PC-9 (cell line): ENCODE measurements around the gene UCP2.

ENCODE experiments used
- EZH2 ChIP-seq: fragments of 200-600 bp; sonication (generic); IDR thresholded peaks from 2 replicates; pipeline ENCODE4 v1.8.0; 2017; ENCODE audit warnings: antibody characterized with exemption, low read depth
- TF ChIP-seq, protein P1 (sequence below): fragments of 200-600 bp; sonication (generic); conservative IDR thresholded peaks from 2 replicates; pipeline ENCODE4 v1.6.1; 2017; ENCODE audit warnings: mixed run types, antibody characterized with exemption, mild to moderate bottlenecking, moderate library complexity

DNA sequence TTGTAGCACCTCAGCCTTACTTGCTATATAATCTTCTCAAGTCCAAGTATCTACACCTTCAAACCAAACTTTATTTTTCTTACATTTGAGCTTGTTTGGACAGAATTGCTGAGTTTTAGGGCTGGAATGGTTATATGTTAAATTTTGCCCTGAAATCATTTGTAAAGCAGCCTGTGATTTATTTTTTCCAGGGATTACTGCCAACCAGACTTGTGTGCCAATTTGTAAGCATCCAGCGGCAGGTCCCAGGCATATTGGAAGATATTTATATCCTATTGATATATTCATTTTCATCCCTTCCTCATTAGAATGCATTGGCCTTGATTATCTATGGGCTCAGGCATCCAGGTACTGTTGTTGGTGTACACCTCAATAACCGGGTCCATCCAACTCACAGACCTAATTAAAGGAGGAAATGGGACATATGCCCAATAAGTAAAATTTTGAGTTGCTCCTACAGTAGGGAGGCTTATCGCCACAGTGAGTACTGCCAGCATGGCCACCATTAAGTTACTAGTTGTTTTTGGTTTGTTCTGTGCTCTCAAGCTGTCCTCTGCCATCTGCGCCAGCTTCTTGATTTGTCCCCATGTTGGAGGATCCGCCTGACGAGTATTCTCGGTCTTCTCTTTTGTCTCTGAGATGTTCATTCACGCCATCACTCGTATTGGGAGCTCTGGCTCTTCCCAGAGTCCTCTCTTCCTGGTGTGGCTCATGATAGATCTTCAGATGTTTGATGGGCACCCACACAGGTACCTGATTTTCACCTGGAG is 41.7 kb downstream of the UCP2 start:
- TF ChIP-seq, protein P1, sequence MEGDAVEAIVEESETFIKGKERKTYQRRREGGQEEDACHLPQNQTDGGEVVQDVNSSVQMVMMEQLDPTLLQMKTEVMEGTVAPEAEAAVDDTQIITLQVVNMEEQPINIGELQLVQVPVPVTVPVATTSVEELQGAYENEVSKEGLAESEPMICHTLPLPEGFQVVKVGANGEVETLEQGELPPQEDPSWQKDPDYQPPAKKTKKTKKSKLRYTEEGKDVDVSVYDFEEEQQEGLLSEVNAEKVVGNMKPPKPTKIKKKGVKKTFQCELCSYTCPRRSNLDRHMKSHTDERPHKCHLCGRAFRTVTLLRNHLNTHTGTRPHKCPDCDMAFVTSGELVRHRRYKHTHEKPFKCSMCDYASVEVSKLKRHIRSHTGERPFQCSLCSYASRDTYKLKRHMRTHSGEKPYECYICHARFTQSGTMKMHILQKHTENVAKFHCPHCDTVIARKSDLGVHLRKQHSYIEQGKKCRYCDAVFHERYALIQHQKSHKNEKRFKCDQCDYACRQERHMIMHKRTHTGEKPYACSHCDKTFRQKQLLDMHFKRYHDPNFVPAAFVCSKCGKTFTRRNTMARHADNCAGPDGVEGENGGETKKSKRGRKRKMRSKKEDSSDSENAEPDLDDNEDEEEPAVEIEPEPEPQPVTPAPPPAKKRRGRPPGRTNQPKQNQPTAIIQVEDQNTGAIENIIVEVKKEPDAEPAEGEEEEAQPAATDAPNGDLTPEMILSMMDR, result no peak
- no peak for TF ChIP-seq EZH2
